ENCODE measurements around the gene CLIC4.

- TF ChIP-seq, protein P1, sequence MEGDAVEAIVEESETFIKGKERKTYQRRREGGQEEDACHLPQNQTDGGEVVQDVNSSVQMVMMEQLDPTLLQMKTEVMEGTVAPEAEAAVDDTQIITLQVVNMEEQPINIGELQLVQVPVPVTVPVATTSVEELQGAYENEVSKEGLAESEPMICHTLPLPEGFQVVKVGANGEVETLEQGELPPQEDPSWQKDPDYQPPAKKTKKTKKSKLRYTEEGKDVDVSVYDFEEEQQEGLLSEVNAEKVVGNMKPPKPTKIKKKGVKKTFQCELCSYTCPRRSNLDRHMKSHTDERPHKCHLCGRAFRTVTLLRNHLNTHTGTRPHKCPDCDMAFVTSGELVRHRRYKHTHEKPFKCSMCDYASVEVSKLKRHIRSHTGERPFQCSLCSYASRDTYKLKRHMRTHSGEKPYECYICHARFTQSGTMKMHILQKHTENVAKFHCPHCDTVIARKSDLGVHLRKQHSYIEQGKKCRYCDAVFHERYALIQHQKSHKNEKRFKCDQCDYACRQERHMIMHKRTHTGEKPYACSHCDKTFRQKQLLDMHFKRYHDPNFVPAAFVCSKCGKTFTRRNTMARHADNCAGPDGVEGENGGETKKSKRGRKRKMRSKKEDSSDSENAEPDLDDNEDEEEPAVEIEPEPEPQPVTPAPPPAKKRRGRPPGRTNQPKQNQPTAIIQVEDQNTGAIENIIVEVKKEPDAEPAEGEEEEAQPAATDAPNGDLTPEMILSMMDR (IDR thresholded peaks at IDR 0.05) = no peak
- TF ChIP-seq POLR2A (IDR thresholded peaks at IDR 0.05) = no peak
These were observed 60.5 kb downstream of the CLIC4 start for GRCh38 chr1:24805534-24806301.
